ENCODE measurements around the gene HNRNPC.
"Not testable (repeated sequence)": the region's sequence is repeated elsewhere in the genome, so short reads cannot be mapped to it uniquely, and the experiment has no call there.

HNRNPC gene

GRCh38 chr14:21268617-21269251 lies 508 bp downstream of the HNRNPC start:
- peak; percentile 59 for DNase-seq

GRCh38 chr14:21267886-21268616 lies 1.2 kb downstream of the HNRNPC start:
- no peak for DNase-seq

- DNase-seq: no peak
Observed at GRCh38 chr14:21267431-21267845, 1.8 kb downstream of the HNRNPC start.

GRCh38 chr14:21264025-21264801 lies 5.0 kb downstream of the HNRNPC start:
- DNase-seq: peak; percentile 41

- peak; percentile 48 for DNase-seq
Observed at GRCh38 chr14:21263284-21264024, 5.8 kb downstream of the HNRNPC start.

GRCh38 chr14:21262410-21262809 lies 6.8 kb downstream of the HNRNPC start:
- DNase-seq: no peak

GRCh38 chr14:21261824-21262223 lies 7.4 kb downstream of the HNRNPC start:
- no peak for DNase-seq

GRCh38 chr14:21258889-21259787 lies 10.1 kb downstream of the HNRNPC start:
- DNase-seq: no peak

- no peak for DNase-seq
Observed at GRCh38 chr14:21258005-21258888, 11.0 kb downstream of the HNRNPC start.

- peak; percentile 36 for DNase-seq
Observed at GRCh38 chr14:21257394-21257909, 11.8 kb downstream of the HNRNPC start.

- DNase-seq: peak; percentile 35
Observed at GRCh38 chr14:21256539-21257393, 12.5 kb downstream of the HNRNPC start.

- DNase-seq: not testable (repeated sequence)
Observed at GRCh38 chr14:21256102-21256447, 13.2 kb downstream of the HNRNPC start.

- no peak for DNase-seq
Observed at GRCh38 chr14:21255385-21256101, 13.7 kb downstream of the HNRNPC start.

- DNase-seq: no peak
Observed at GRCh38 chr14:21252149-21252548, 17.1 kb downstream of the HNRNPC start.

- no peak for DNase-seq
Observed at GRCh38 chr14:21251215-21251614, 18.0 kb downstream of the HNRNPC start.

GRCh38 chr14:21248739-21249411 lies 20.4 kb downstream of the HNRNPC start:
- DNase-seq: no peak

GRCh38 chr14:21248338-21248737 lies 20.9 kb downstream of the HNRNPC start:
- DNase-seq: no peak

GRCh38 chr14:21245813-21246212 lies 23.4 kb downstream of the HNRNPC start:
- no peak for DNase-seq

All from OCI-M1 (cell line).